Measurements from ENCODE around the gene SMARCE1.

The SMARCE1 gene

GRCh38 chr17:40577611-40578065, 70.0 kb downstream of the SMARCE1 start:
- TF ChIP-seq POLR2AphosphoS5 (IDR thresholded peaks at IDR 0.05; ENCODE audit: low read depth, low read length) (no peak), SIN3A (IDR thresholded peaks at IDR 0.05; ENCODE audit: borderline replicate concordance, insufficient read depth, low read length) (no peak), FOXP2 (optimal IDR thresholded peaks at IDR 0.05; ENCODE audit: borderline replicate concordance, extremely low read depth, extremely low read length, insufficient read depth) (no peak)

DNA sequence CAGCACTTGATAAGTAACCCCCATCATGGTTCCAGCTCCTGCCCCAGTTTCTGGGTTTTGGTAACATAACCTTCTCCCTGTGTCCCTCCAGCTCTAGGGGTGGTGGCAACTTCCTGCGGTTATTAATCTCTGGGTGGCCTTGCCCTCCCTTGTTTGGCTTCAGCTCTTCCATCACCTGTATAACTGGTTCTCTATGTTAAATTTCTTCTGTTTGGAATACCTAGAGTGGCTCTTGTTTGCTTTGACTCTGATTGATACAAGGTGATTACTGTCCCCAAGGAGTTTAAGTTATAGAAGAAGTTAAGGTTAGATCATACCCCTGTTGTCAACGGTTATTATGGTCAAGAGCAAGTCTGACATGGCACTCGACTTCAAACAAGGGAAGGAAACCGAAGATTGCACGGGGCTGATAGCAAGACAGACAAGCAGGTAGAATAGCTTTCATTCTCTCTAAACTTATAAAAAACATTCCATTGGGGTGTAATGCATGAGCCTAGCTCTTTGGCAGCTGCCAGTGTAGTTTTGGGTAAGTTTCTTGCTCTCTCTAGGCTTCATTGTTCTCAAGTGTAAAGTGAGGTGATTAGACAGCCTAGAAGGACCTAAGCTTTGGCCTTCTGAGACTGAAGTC, 71.4 kb downstream of the SMARCE1 start:
- TF ChIP-seq TAF1 (IDR thresholded peaks at IDR 0.05; ENCODE audit: borderline replicate concordance, insufficient read depth, low read length) (no peak), FOXP2 (optimal IDR thresholded peaks at IDR 0.05; ENCODE audit: borderline replicate concordance, extremely low read depth, extremely low read length, insufficient read depth) (no peak), SIN3A (IDR thresholded peaks at IDR 0.05; ENCODE audit: borderline replicate concordance, insufficient read depth, low read length) (no peak), POLR2AphosphoS5 (IDR thresholded peaks at IDR 0.05; ENCODE audit: low read depth, low read length) (no peak)
- TF ChIP-seq, protein P1, sequence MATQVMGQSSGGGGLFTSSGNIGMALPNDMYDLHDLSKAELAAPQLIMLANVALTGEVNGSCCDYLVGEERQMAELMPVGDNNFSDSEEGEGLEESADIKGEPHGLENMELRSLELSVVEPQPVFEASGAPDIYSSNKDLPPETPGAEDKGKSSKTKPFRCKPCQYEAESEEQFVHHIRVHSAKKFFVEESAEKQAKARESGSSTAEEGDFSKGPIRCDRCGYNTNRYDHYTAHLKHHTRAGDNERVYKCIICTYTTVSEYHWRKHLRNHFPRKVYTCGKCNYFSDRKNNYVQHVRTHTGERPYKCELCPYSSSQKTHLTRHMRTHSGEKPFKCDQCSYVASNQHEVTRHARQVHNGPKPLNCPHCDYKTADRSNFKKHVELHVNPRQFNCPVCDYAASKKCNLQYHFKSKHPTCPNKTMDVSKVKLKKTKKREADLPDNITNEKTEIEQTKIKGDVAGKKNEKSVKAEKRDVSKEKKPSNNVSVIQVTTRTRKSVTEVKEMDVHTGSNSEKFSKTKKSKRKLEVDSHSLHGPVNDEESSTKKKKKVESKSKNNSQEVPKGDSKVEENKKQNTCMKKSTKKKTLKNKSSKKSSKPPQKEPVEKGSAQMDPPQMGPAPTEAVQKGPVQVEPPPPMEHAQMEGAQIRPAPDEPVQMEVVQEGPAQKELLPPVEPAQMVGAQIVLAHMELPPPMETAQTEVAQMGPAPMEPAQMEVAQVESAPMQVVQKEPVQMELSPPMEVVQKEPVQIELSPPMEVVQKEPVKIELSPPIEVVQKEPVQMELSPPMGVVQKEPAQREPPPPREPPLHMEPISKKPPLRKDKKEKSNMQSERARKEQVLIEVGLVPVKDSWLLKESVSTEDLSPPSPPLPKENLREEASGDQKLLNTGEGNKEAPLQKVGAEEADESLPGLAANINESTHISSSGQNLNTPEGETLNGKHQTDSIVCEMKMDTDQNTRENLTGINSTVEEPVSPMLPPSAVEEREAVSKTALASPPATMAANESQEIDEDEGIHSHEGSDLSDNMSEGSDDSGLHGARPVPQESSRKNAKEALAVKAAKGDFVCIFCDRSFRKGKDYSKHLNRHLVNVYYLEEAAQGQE (IDR thresholded peaks at IDR 0.05; ENCODE audit: insufficient read depth in 1 of 2, low read depth in 2 of 2, low read length in 2 of 2), result no peak

All from PFSK-1 (cell line).